Activated CD4-positive, alpha-beta T cell treated with anti-CD3 and anti-CD28 coated beads for 36 hours (primary cell): ENCODE results near the gene MCM6. TPM values are rescaled to one million over a fixed set of nuclear protein-coding genes. Genes with fewer than 3 reads are reported as not detected.

Experiments
- ATAC-seq: fragments of 200-7000 bp; cut with Tn5 transposase; one replicate; pipeline ENCODE4 v1.10.0; 2021; ENCODE audit warnings: mild to moderate bottlenecking, moderate library complexity
- CTCF ChIA-PET: fragments of 350-600 bp; sonication (Branson Sonifier 250); formaldehyde crosslinking; loops from one replicate; lab custom pipeline; 2021; ENCODE audit warnings: antibody characterized with exemption; lab: Charles Lee
- POLR2A ChIA-PET: fragments of 350-600 bp; sonication (Branson Sonifier 250); formaldehyde crosslinking; loops from one replicate; lab custom pipeline; 2021; ENCODE audit warnings: antibody characterized with exemption, inconsistent platforms; lab: Charles Lee
- DNase-seq: peaks from one replicate; pipeline ENCODE4 v3.0.0-alpha.2; 2020
- H3K27ac Mint-ChIP-seq: one replicate; pipeline ENCODE4 v1.8.0; 2021; ENCODE audit warnings: mixed read lengths
- H3K27me3 Mint-ChIP-seq: one replicate; pipeline ENCODE4 v1.8.0; 2021; ENCODE audit warnings: mixed read lengths
- H3K36me3 Mint-ChIP-seq: one replicate; pipeline ENCODE4 v1.8.0; 2021; ENCODE audit warnings: low read depth, mixed read lengths
- H3K4me1 Mint-ChIP-seq: one replicate; pipeline ENCODE4 v1.8.0; 2021; ENCODE audit warnings: mixed read lengths
- H3K4me3 Mint-ChIP-seq: one replicate; pipeline ENCODE4 v1.8.0; 2021; ENCODE audit warnings: mild to moderate bottlenecking, moderate library complexity, mixed read lengths
- H3K9me3 Mint-ChIP-seq: one replicate; pipeline ENCODE4 v1.8.0; 2021; ENCODE audit warnings: low read depth, mixed read lengths
- intact Hi-C, 2 experiments: fragments of 100-400 bp; cut with DNase I in 1 of 2; cut with micrococcal nuclease in 1 of 2; formaldehyde crosslinking; loops; one replicate each; pipeline versions ENCODE4 v1.14.2 to v1.15.1; 2022 to 2024; cut with DNase I, micrococcal nuclease
- total RNA-seq, 2 experiments: library from RNA; stranded (reverse); gene quantifications; one replicate each; pipeline ENCODE4 v1.2.3, GENCODE V29; 2021

The MCM6 gene
- total RNA-seq, 2 experiments from 2014 or later = 228 to 276 TPM

DNA sequence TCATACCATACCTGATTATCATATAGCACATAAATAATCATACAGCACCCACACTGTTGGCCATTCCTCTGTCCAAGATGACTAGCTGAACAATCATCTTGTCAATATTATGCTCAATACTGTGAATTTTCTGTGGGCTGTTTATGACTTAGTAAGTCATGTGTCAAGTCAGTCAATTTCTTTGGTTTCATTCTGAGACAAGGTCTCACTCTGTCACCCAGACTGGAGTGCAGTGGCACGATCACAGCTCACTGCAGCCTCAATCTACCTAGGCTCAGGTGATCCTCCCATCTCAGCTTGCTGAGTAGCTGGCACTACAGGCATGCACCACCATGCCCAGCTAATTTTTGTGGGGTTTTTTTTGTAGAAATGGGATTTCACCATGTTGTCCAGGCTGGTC, 5.7 kb downstream of the MCM6 start:
- DNase-seq (peak; percentile 38), ATAC-seq (peak; percentile 80)
- H3K4me1 Mint-ChIP-seq = peaks cover 56% of the 10 kb centered on the region
- H3K9me3 Mint-ChIP-seq = no peaks in the 10 kb centered on the region
- CTCF ChIA-PET = interaction anchor here (0.9 to 1.0 kb wide), 2 partner anchors 9 to 30 kb away, joined by 3 read pairs; no protein-coding TSS in a partner anchor
- POLR2A ChIA-PET = interaction anchor here (1.0 kb wide), 1 partner anchor 512 kb away, joined by 4 read pairs; no protein-coding TSS in a partner anchor
- peak overlapping the region; percentile 40 for H3K27ac Mint-ChIP-seq
- intact Hi-C loops = loop anchor here in 1 of 2 experiments (1.0 kb wide), 1 partner anchor 512 kb away; no protein-coding TSS in a partner anchor
- H3K36me3 Mint-ChIP-seq = peaks cover 94% of the 10 kb centered on the region
- no peaks in the 10 kb centered on the region for H3K27me3 Mint-ChIP-seq
- H3K4me3 Mint-ChIP-seq = no peak overlapping the region

GRCh38 chr2:135863233-135863632, 13.0 kb downstream of the MCM6 start:
- ATAC-seq (no peak), DNase-seq (no peak)
- intact Hi-C loops = no loop called here
- Mint-ChIP-seq H3K36me3 (peaks cover 77% of the 10 kb centered on the region), H3K27ac (no peak overlapping the region), H3K9me3 (no peaks in the 10 kb centered on the region), H3K4me1 (peaks cover 12% of the 10 kb centered on the region), H3K4me3 (no peak overlapping the region), H3K27me3 (no peaks in the 10 kb centered on the region)
- CTCF ChIA-PET = interaction anchor here (1.0 to 1.8 kb wide), 2 partner anchors 47 to 66 kb away, joined by 4 to 5 read pairs; no protein-coding TSS in a partner anchor
- POLR2A ChIA-PET = interaction anchor here (0.7 kb wide), 1 partner anchor 9 kb away, joined by 4 read pairs; no protein-coding TSS in a partner anchor

GRCh38 chr2:135862718-135863117, 13.5 kb downstream of the MCM6 start:
- H3K27ac Mint-ChIP-seq = no peak overlapping the region
- intact Hi-C loops = no loop called here
- no peaks in the 10 kb centered on the region for H3K9me3 Mint-ChIP-seq
- H3K4me1 Mint-ChIP-seq = peaks cover 8% of the 10 kb centered on the region
- ChIA-PET CTCF (interaction anchor here (1.0 to 1.8 kb wide), 2 partner anchors 47 to 66 kb away, joined by 4 to 5 read pairs; no protein-coding TSS in a partner anchor), POLR2A (no interaction called here)
- ATAC-seq (no peak), DNase-seq (no peak)
- peaks cover 78% of the 10 kb centered on the region for H3K36me3 Mint-ChIP-seq
- H3K4me3 Mint-ChIP-seq = no peak overlapping the region
- no peaks in the 10 kb centered on the region for H3K27me3 Mint-ChIP-seq

DNA sequence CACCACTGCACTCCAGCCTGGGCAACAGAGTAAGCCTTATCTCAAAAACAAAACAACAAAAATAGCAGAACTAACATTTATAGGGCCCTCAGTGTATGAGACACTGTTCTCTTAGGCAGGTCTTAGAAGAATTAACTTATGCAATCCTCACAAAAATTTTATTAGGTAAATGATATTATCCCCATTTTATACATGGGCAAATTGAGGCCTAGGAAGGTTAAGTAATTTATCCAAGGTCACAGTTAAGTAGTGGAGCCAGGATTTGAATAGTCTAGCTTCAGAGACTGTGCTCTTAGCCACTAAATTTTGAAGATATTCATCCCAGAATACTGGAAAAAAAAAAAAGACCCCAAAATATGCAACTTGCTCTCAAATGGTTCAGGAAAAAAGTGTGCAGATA, 22.8 kb downstream of the MCM6 start:
- DNase-seq (no peak), ATAC-seq (no peak)
- Mint-ChIP-seq H3K9me3 (no peaks in the 10 kb centered on the region), H3K27me3 (no peaks in the 10 kb centered on the region), H3K4me1 (peaks cover 12% of the 10 kb centered on the region), H3K27ac (no peak overlapping the region), H3K36me3 (peaks cover 74% of the 10 kb centered on the region), H3K4me3 (no peak overlapping the region)
- intact Hi-C loops = no loop called here
- ChIA-PET POLR2A (interaction anchor here (0.6 to 0.7 kb wide), 4 partner anchors 22 to 523 kb away, joined by 3 read pairs; no protein-coding TSS in a partner anchor), CTCF (no interaction called here)

- peaks cover 12% of the 10 kb centered on the region for H3K4me1 Mint-ChIP-seq
Observed at GRCh38 chr2:135851858-135852257, 24.4 kb downstream of the MCM6 start.

DNA sequence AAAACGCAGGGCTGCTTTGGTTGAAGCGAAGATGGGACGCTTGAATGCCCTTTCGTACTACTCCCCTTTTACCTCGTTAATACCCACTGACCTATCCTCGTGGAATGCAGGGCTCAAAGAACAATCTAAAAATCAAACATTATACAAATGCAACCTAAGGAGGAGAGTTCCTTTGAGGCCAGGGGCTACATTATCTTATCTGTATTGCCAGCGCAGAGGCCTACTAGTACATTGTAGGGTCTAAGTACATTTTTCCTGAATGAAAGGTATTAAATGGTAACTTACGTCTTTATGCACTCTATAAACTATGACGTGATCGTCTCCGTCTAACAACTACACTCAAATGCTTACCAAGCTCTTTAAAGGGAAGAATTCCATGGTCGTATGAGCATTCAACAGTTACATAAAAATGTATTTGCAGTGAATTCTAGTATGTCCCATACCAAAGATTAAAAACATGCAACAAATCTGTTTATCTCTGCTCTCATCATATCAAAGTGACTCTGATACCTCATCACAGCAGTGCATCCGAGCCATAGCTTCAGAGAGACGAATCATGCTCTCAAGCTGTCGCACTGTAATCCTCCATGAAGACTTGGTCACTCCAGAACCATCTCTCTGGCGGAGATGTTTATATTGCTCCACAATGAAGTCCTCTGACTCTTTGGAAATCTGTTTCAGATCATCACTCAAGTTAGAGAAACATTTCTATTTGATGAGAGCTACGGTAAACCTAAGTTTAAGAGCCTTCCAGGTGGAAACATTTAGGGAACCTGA, 25.2 kb downstream of the MCM6 start:
- Mint-ChIP-seq H3K9me3 (no peaks in the 10 kb centered on the region), H3K27me3 (no peaks in the 10 kb centered on the region), H3K36me3 (peaks cover 73% of the 10 kb centered on the region), H3K4me3 (no peak overlapping the region), H3K4me1 (peaks cover 12% of the 10 kb centered on the region), H3K27ac (no peak overlapping the region)
- ATAC-seq = no peak
- CTCF ChIA-PET = interaction anchor here (0.7 to 1.1 kb wide), 3 partner anchors 9 to 31 kb away, joined by 3 read pairs; no protein-coding TSS in a partner anchor
- intact Hi-C loops = no loop called here
- POLR2A ChIA-PET = no interaction called here
- no peak for DNase-seq

More at GRCh38 chr2:135851858-135852257, 24.4 kb downstream of the MCM6 start:
- H3K27ac Mint-ChIP-seq = no peak overlapping the region
- ChIA-PET CTCF (interaction anchor here (0.7 to 1.1 kb wide), 2 partner anchors 10 to 13 kb away, joined by 3 read pairs; no protein-coding TSS in a partner anchor), POLR2A (no interaction called here)
- H3K27me3 Mint-ChIP-seq = no peaks in the 10 kb centered on the region
- no peak for DNase-seq
- H3K4me3 Mint-ChIP-seq = no peak overlapping the region
- H3K36me3 Mint-ChIP-seq = peaks cover 74% of the 10 kb centered on the region
- ATAC-seq = no peak
- no peaks in the 10 kb centered on the region for H3K9me3 Mint-ChIP-seq
- intact Hi-C loops = no loop called here

DNA sequence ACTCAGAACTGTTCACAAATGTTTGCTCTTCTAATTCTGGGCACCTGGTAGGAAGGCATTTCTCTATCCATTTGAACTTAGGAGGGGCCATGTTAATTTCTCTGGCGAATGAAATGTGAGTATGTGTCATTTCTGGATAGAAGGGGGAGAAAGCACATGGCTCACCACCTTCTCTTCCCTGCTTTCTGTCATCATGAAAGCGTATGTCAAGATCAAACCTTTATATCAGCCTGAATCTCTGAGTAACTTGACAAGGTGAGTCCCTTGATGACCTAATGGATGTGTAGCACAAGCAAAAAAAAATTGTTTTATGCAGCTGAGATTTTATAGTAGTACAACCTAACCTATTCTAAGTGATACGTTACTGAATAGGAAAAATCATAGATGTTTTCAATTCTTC, 27.2 kb downstream of the MCM6 start:
- ChIA-PET CTCF (interaction anchor here (0.8 to 1.1 kb wide), 2 partner anchors 17 to 25 kb away, joined by 3 read pairs; no protein-coding TSS in a partner anchor), POLR2A (interaction anchor here (0.6 kb wide), 1 partner anchor 146 kb away, joined by 3 read pairs; no protein-coding TSS in a partner anchor)
- DNase-seq (no peak), ATAC-seq (peak; percentile 70)
- Mint-ChIP-seq H3K36me3 (peaks cover 84% of the 10 kb centered on the region), H3K27me3 (no peaks in the 10 kb centered on the region), H3K9me3 (no peaks in the 10 kb centered on the region), H3K4me1 (peaks cover 12% of the 10 kb centered on the region), H3K4me3 (no peak overlapping the region), H3K27ac (peak overlapping the region; percentile 17)
- intact Hi-C loops = loop anchor here in 1 of 2 experiments (2.0 kb wide), 1 partner anchor 16 kb away; no protein-coding TSS in a partner anchor

DNA sequence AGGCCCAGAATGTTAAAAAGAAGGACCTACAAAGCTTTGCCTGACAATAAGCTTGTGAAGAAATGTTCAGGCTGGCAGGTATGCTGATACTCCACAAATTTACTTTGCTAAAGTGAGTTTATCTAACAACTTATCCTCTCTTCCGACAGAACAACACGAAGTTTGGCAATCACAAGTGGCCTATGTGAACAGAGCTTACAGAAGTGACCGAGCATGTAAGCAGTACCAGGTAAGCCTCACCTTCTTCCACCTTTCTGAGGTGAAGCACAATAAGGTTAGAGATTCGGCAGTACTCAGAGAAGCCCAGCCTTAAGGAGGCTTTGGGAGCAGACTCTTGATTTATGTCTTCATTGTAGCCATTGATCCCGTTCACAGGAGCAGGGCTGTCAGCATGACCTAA, 30.2 kb downstream of the MCM6 start:
- POLR2A ChIA-PET = no interaction called here
- no peak overlapping the region for H3K27ac Mint-ChIP-seq
- H3K36me3 Mint-ChIP-seq = peaks cover 83% of the 10 kb centered on the region
- no peak overlapping the region for H3K4me3 Mint-ChIP-seq
- CTCF ChIA-PET = interaction anchor here (1.6 kb wide), 1 partner anchor 12 kb away, joined by 6 read pairs; no protein-coding TSS in a partner anchor
- intact Hi-C loops = no loop called here
- DNase-seq (no peak), ATAC-seq (no peak)
- no peaks in the 10 kb centered on the region for H3K9me3 Mint-ChIP-seq
- peaks cover 14% of the 10 kb centered on the region for H3K4me1 Mint-ChIP-seq
- H3K27me3 Mint-ChIP-seq = no peaks in the 10 kb centered on the region

DNA sequence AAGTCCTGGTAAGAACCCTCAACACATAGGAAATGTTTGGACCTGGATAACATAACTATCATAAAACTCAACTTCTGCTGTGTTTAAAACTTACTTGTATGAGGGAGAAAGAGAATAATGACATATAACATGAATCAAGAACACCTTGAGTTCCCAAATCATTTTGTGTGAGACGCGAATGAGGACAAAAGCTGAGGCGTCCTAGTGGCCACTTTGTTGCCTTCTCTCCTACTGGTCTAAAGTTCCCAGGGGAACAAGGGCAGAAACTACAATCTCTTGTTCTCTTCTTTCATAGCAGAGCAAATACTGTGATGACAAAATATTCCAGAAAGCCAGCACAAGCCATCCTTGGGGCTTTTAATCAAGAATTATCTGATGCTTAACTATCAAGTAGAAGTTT, 31.0 kb downstream of the MCM6 start:
- CTCF ChIA-PET = interaction anchor here (0.6 to 2.8 kb wide), 4 partner anchors 13 to 1965 kb away, joined by 3 to 10 read pairs (median 4); no protein-coding TSS in a partner anchor

DNA sequence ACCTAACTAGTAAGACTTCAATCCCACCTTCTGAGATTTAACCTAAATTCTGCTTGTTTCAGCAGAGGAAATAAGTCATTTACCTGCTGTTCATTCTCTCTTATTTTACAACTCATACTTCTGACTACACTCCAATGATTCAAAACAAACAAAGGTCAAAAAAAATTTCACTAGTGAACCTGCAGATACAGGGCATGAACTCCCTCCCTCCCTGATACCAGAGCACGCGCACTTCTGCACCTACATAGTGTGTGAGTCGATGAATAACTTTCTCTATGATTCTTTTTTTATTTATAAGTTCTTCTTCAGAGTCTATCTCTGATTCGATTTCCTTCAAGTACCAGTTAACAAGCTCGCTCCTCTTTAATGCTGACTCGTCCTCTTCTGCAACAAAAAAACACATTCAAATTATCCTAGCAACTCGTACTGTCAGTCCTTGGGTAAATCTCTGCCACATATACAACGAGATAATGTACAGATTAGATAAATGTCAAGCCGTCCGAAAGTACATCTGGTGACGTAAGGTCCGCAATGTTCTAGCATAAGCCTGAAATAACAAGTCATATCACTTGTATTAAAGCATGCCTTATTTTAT, 31.8 kb downstream of the MCM6 start:
- no peaks in the 10 kb centered on the region for H3K27me3 Mint-ChIP-seq
- H3K4me1 Mint-ChIP-seq = peaks cover 11% of the 10 kb centered on the region
- intact Hi-C loops = loop anchor here in 1 of 2 experiments (1.0 kb wide), 1 partner anchor 12 kb away; no protein-coding TSS in a partner anchor
- POLR2A ChIA-PET = interaction anchor here (0.6 kb wide), 1 partner anchor 112 kb away, joined by 4 read pairs; no protein-coding TSS in a partner anchor
- peak overlapping the region; percentile 32 for H3K27ac Mint-ChIP-seq
- CTCF ChIA-PET = interaction anchor here (0.6 to 2.8 kb wide), 3 partner anchors 22 to 231 kb away, joined by 3 to 10 read pairs (median 5); no protein-coding TSS in a partner anchor
- H3K4me3 Mint-ChIP-seq = no peak overlapping the region
- DNase-seq (no peak), ATAC-seq (peak; percentile 47)
- H3K36me3 Mint-ChIP-seq = peaks cover 80% of the 10 kb centered on the region
- H3K9me3 Mint-ChIP-seq = no peaks in the 10 kb centered on the region

More for the DNA sequence above, 31.0 kb downstream of the MCM6 start:
- Mint-ChIP-seq H3K36me3 (peaks cover 82% of the 10 kb centered on the region), H3K27ac (no peak overlapping the region), H3K4me1 (peaks cover 17% of the 10 kb centered on the region), H3K27me3 (no peaks in the 10 kb centered on the region), H3K9me3 (no peaks in the 10 kb centered on the region), H3K4me3 (no peak overlapping the region)
- intact Hi-C loops = no loop called here
- DNase-seq (no peak), ATAC-seq (no peak)
- POLR2A ChIA-PET = no interaction called here

GRCh38 chr2:135843671-135844070, 32.6 kb downstream of the MCM6 start:
- ChIA-PET POLR2A (interaction anchor here (0.6 to 0.7 kb wide), 2 partner anchors 13 to 689 kb away, joined by 3 to 5 read pairs; no protein-coding TSS in a partner anchor), CTCF (interaction anchor here (1.6 to 2.8 kb wide), 2 partner anchors 17 to 23 kb away, joined by 4 to 10 read pairs; no protein-coding TSS in a partner anchor)
- DNase-seq = no peak
- H3K4me3 Mint-ChIP-seq = no peak overlapping the region
- intact Hi-C loops = loop anchor here in 1 of 2 experiments (1.0 kb wide), 1 partner anchor 13 kb away; no protein-coding TSS in a partner anchor
- peaks cover 6% of the 10 kb centered on the region for H3K4me1 Mint-ChIP-seq
- no peak for ATAC-seq
- no peaks in the 10 kb centered on the region for H3K27me3 Mint-ChIP-seq
- H3K36me3 Mint-ChIP-seq = peaks cover 74% of the 10 kb centered on the region
- H3K9me3 Mint-ChIP-seq = no peaks in the 10 kb centered on the region
- no peak overlapping the region for H3K27ac Mint-ChIP-seq
